A549 (cell line): ENCODE measurements around the gene MTX2. TPM values are rescaled to one million over a fixed set of nuclear protein-coding genes. Genes with fewer than 3 reads are reported as not detected.

Source experiments
- ATAC-seq, 2 experiments: fragments of 200-7000 bp in 1 of 2; fragments of >200 bp in 1 of 2; cut with Nextera tagmentation in 1 of 2; cut with Tn5 transposase in 1 of 2; 3 replicates each; pipeline versions ENCODE4 v1.8.0 to v1.9.1; 2018 to 2020; ENCODE audit warnings: mild to moderate bottlenecking in 1 of 2, moderate library complexity in 1 of 2
- CTCF ChIA-PET: fragments of 300-600 bp; sonication (Branson Sonifier 250); formaldehyde crosslinking; extraction: SDS; loops from one replicate; lab custom pipeline; 2021; ENCODE audit warnings: antibody characterized with exemption, inconsistent platforms; lab: Yijun Ruan, JAX
- POLR2A ChIA-PET: fragments of 350-600 bp; formaldehyde crosslinking; extraction: SDS; loops from one replicate; lab custom pipeline; 2021; ENCODE audit warnings: antibody characterized with exemption, inconsistent platforms; lab: Yijun Ruan, JAX
- DNase-seq, 2 experiments: peaks; one replicate each; pipeline versions ENCODE4 v3.0.0 to v3.0.0-alpha.2; 2011 to 2016; ENCODE audit warnings: low read depth in 1 of 2, low spot score in 1 of 2
- FAIRE-seq: peaks from 2 replicates; lab custom pipeline; 2011; peaks lifted over from hg19 to GRCh38; lab: Jason Lieb, UNC
- H3K27ac ChIP-seq, 2 experiments: fragments of >200 bp; sonication (Bioruptor Twin); formaldehyde crosslinking; 3 replicates each; pipeline ENCODE4 v1.5.1; 2016 to 2017
- H3K4me1 ChIP-seq: fragments of >200 bp; sonication (Bioruptor Twin); formaldehyde crosslinking; 3 replicates; pipeline ENCODE4 v1.6.1; 2016
- H3K4me2 ChIP-seq: fragments of >200 bp; sonication (Bioruptor Twin); formaldehyde crosslinking; 3 replicates; pipeline ENCODE4 v1.6.1; 2016
- H3K4me3 ChIP-seq: fragments of >200 bp; sonication (Bioruptor Twin); formaldehyde crosslinking; 3 replicates; pipeline ENCODE4 v1.5.1; 2016
- H3K9me3 ChIP-seq: fragments of >200 bp; sonication (Bioruptor Twin); formaldehyde crosslinking; 3 replicates; pipeline ENCODE4 v1.6.1; 2016
- ATOH8 ChIP-seq: fragments of 250-450 bp; sonication (Bioruptor Pico); IDR thresholded peaks from 2 replicates; pipeline ENCODE4 v1.5.0; 2020; ENCODE audit warnings: low read depth, mild to moderate bottlenecking, moderate library complexity
- BCL3 ChIP-seq: fragments of >200 bp; sonication (Bioruptor Twin); formaldehyde crosslinking; IDR thresholded peaks from 3 replicates; pipeline ENCODE4 v1.6.1; 2016
- CTCF ChIP-seq: fragments of >200 bp; sonication (Bioruptor Twin); formaldehyde crosslinking; IDR thresholded peaks from 3 replicates; pipeline ENCODE4 v1.5.1; 2016
- E2F6 ChIP-seq: IDR thresholded peaks from 2 replicates; pipeline ENCODE4 v1.6.1; 2012; ENCODE audit warnings: low read depth, borderline replicate concordance
- ELK1 ChIP-seq: fragments of 150-350 bp; IDR thresholded peaks from 2 replicates; pipeline ENCODE4 v1.6.1; 2014; ENCODE audit warnings: low read depth, mild to moderate bottlenecking, low read length
- EP300 ChIP-seq, 2 experiments: fragments of >200 bp; sonication (Bioruptor Twin); formaldehyde crosslinking; IDR thresholded peaks; 2 replicates in 1 of 2; 3 replicates in 1 of 2; pipeline ENCODE4 v1.6.1; 2016 to 2017
- ESRRA ChIP-seq: fragments of 150-350 bp; IDR thresholded peaks from 2 replicates; pipeline ENCODE4 v1.6.1; 2014; ENCODE audit warnings: mild to moderate bottlenecking, low read length, borderline replicate concordance
- HDAC2 ChIP-seq: fragments of 200-600 bp; sonication (generic); IDR thresholded peaks from 2 replicates; pipeline ENCODE4 v1.6.1; 2016
- HES2 ChIP-seq: fragments of >200 bp; sonication (Bioruptor Twin); formaldehyde crosslinking; IDR thresholded peaks from 2 replicates; pipeline ENCODE4 v1.6.1; 2016
- KDM5A ChIP-seq: fragments of 200-600 bp; sonication (generic); IDR thresholded peaks from 2 replicates; pipeline ENCODE4 v1.6.1; 2016; ENCODE audit warnings: antibody characterized with exemption, mild to moderate bottlenecking
- MAX ChIP-seq: IDR thresholded peaks from 2 replicates; pipeline ENCODE4 v1.6.1; 2012
- MAZ ChIP-seq: fragments of 150-350 bp; IDR thresholded peaks from 2 replicates; pipeline ENCODE4 v1.6.1; 2014; ENCODE audit warnings: antibody characterized with exemption, low read depth, low read length, borderline replicate concordance
- NR3C1 ChIP-seq: fragments of >200 bp; sonication (Bioruptor Twin); formaldehyde crosslinking; IDR thresholded peaks from 3 replicates; pipeline ENCODE4 v1.6.1; 2017
- POLR2A ChIP-seq: IDR thresholded peaks from 2 replicates; pipeline ENCODE4 v1.6.1; 2012; ENCODE audit warnings: mild to moderate bottlenecking, low read length
- POLR2AphosphoS2 ChIP-seq: conservative IDR thresholded peaks from 2 replicates; pipeline ENCODE4 v1.6.1; 2012; ENCODE audit warnings: low read length, improper control_type of control experiment, inconsistent platforms
- RARB ChIP-seq: fragments of 250-450 bp; sonication (Bioruptor Pico); IDR thresholded peaks from 2 replicates; pipeline ENCODE4 v1.8.0; 2021; ENCODE audit warnings: mild to moderate bottlenecking, moderate library complexity
- TFCP2L1 ChIP-seq: fragments of 250-450 bp; sonication (Bioruptor Pico); IDR thresholded peaks from 2 replicates; pipeline ENCODE4 v1.5.0; 2021; ENCODE audit warnings: mild to moderate bottlenecking
- TP53 ChIP-seq: fragments of 250-450 bp; sonication (Bioruptor Pico); IDR thresholded peaks from 2 replicates; pipeline ENCODE4 v1.5.0; 2021; ENCODE audit warnings: mild to moderate bottlenecking, moderate library complexity
- USF2 ChIP-seq: fragments of 450-650 bp; IDR thresholded peaks from 2 replicates; pipeline ENCODE4 v1.6.1; 2014; ENCODE audit warnings: antibody characterized with exemption
- ZNF302 ChIP-seq: fragments of 250-450 bp; sonication (Bioruptor Pico); IDR thresholded peaks from 2 replicates; pipeline ENCODE4 v1.9.0; 2021; ENCODE audit warnings: inconsistent platforms, mild to moderate bottlenecking, moderate library complexity
- WGBS: methylation state at CpG from one replicate; pipeline ENCODE4 v1.1.6; 2017; ENCODE audit errors: missing lambda C conversion rate; 5-methylcytosine and 5-hydroxymethylcytosine counted together
- polyA plus RNA-seq, 4 experiments: library from polyadenylated mRNA; depleted of rRNA in 3 of 4; stranded (reverse); fragments of >200 nt; fragmentation: RNase III in 1 of 4; extraction: RNeasy Plus Mini Kit Qiagen cat#74134 plus additional on column Dnase treatment in 1 of 4; gene quantifications; 2 replicates in 3 of 4; 3 replicates in 1 of 4; pipeline ENCODE4 v1.2.3, GENCODE V29; 2011 to 2017

Gene MTX2
- polyA plus RNA-seq, 2 of the 4 experiments (the other 2 are of a cell fraction) = 56.9 to 81.8 TPM

- no peak for DNase-seq
- ChIA-PET POLR2A (no interaction called here), CTCF (no interaction called here)
- Histone ChIP-seq H3K4me3 (no peak overlapping the region), H3K4me1 (no peaks in the 10 kb centered on the region), H3K9me3 (no peaks in the 10 kb centered on the region), H3K4me2 (no peak overlapping the region), H3K27ac (no peak overlapping the region)
- TF ChIP-seq MAX (no peak), HES2 (no peak), BCL3 (no peak), NR3C1 (no peak), KDM5A (no peak), ESRRA (no peak), ZNF302 (CRISPR knock-in tag) (no peak), CTCF (no peak), HDAC2 (no peak), ELK1 (no peak), USF2 (no peak), POLR2A (no peak), RARB (no peak), ATOH8 (CRISPR knock-in tag) (no peak), MAZ (no peak), TFCP2L1 (no peak), EP300 (IDR thresholded peaks at IDR 0.05) (no peak)
- ATAC-seq = no peak
- no peak for FAIRE-seq
Observed at GRCh38 chr2:176261136-176261535, 8.1 kb upstream of the MTX2 start.

GRCh38 chr2:176268976-176269318 is 295 bp upstream of the MTX2 start:
- Histone ChIP-seq H3K4me1 (peaks cover 8% of the 10 kb centered on the region; the same call in 2 of the 3 replicates), H3K9me3 (no peaks in the 10 kb centered on the region), H3K4me3 (peak overlapping the region; percentile 71), H3K27ac (peak overlapping the region; percentile 85 to 98), H3K4me2 (peak overlapping the region; percentile 87)
- DNase-seq = no peak
- POLR2A ChIA-PET = interaction anchor here (0.6 to 1.4 kb wide), 10 partner anchors 9 to 285 kb away, joined by 3 to 7 read pairs (median 4); partner anchors contain the start of gene HOXD8
- no peak for TF ChIP-seq POLR2AphosphoS2
- TF ChIP-seq E2F6 = no peak
- TF ChIP-seq NR3C1 = no peak
- no peak for TF ChIP-seq ESRRA
- no peak for TF ChIP-seq TP53 (CRISPR knock-in tag)
- peak; percentile 55 to 64 for ATAC-seq
- FAIRE-seq = no peak
- CTCF ChIA-PET = no interaction called here
- WGBS = 19% methylated on average over 10 of the region's 10 CpGs
